B cell (primary cell): Measurements from ENCODE around the gene ZNF330. TPM values are rescaled to one million over a fixed set of nuclear protein-coding genes. Genes with fewer than 3 reads are reported as not detected.

ENCODE experiments used
- ATAC-seq: fragments of 200-7000 bp; cut with Tn5 transposase; one replicate; pipeline ENCODE4 v1.10.0; 2021; ENCODE audit warnings: low read depth, mild to moderate bottlenecking, moderate number of reproducible peaks, moderate library complexity
- CTCF ChIA-PET: fragments of 350-600 bp; sonication (Branson Sonifier 250); formaldehyde crosslinking; loops from one replicate; lab custom pipeline; 2021; ENCODE audit warnings: antibody characterized with exemption, inconsistent platforms; lab: Charles Lee
- POLR2A ChIA-PET: fragments of 350-600 bp; sonication (Branson Sonifier 250); formaldehyde crosslinking; loops from one replicate; lab custom pipeline; 2021; ENCODE audit warnings: antibody characterized with exemption; lab: Charles Lee
- DNase-seq: peaks from one replicate; pipeline ENCODE4 v3.0.0; 2013
- H2AFZ ChIP-seq: 2 replicates; pipeline ENCODE4 v1.6.1; 2012; ENCODE audit warnings: mild to moderate bottlenecking, low read depth, low read length; ENCODE audit not compliant: insufficient read depth, poor library complexity, severe bottlenecking
- H3K27ac ChIP-seq, 2 donors: 1 replicate in 1 of 2; 2 replicates in 1 of 2; pipeline ENCODE4 v1.5.1; 2012 to 2013; ENCODE audit warnings: low read length in 2 of 2, mild to moderate bottlenecking in 2 of 2, moderate library complexity in 1 of 2
- H3K27me3 ChIP-seq, 4 experiments: fragments of 200-600 bp in 1 of 4; sonication (generic) in 1 of 4; replicated peaks in 1 of 4; 1 replicate in 2 of 4; 2 replicates in 2 of 4; pipeline versions ENCODE4 v1.6.1 to v1.7.0; 2013 to 2016; ENCODE audit warnings: low read length in 3 of 4, mild to moderate bottlenecking in 2 of 4, mixed read lengths in 1 of 4, moderate library complexity in 1 of 4; ENCODE audit not compliant: insufficient read depth in 4 of 4, control insufficient read depth in 3 of 4; ENCODE audit errors: control extremely low read depth in 1 of 4
- H3K36me3 ChIP-seq, 2 experiments: replicated peaks in 1 of 2; 1 replicate in 1 of 2; 2 replicates in 1 of 2; pipeline versions ENCODE4 v1.6.1 to v1.7.1; 2013; ENCODE audit warnings: low read length in 1 of 2; ENCODE audit not compliant: insufficient read depth in 2 of 2, control insufficient read depth in 1 of 2; ENCODE audit errors: control extremely low read depth in 1 of 2, extremely low read depth in 1 of 2
- H3K4me1 ChIP-seq, 2 donors: fragments of 200-600 bp in 1 of 2; sonication (generic) in 1 of 2; 1 replicate in 1 of 2; 2 replicates in 1 of 2; pipeline versions ENCODE4 v1.5.1 to v1.6.1; 2013 to 2017; ENCODE audit warnings: low read length in 2 of 2; ENCODE audit not compliant: control insufficient read depth in 2 of 2, insufficient read depth in 2 of 2
- H3K4me2 ChIP-seq: replicated peaks from 2 replicates; pipeline ENCODE3; 2012; ENCODE audit warnings: mild to moderate bottlenecking, low read depth, low read length; ENCODE audit not compliant: poor library complexity, severe bottlenecking
- H3K4me3 ChIP-seq, 5 experiments: fragments of 200-600 bp in 1 of 5; sonication (generic) in 1 of 5; 1 replicate in 3 of 5; 2 replicates in 2 of 5; pipeline versions ENCODE4 v1.5.1 to v1.7.0; 2011 to 2016; ENCODE audit warnings: low read length in 4 of 5, mild to moderate bottlenecking in 4 of 5, low read depth in 2 of 5, control low read depth in 1 of 5, moderate library complexity in 1 of 5; ENCODE audit not compliant: insufficient read depth in 1 of 5; ENCODE audit errors: control extremely low read depth in 1 of 5, extremely low read depth in 1 of 5
- H3K79me2 ChIP-seq: fragments of 200-600 bp; sonication (generic); one replicate; pipeline ENCODE4 v1.6.0; 2016; ENCODE audit warnings: low read length; ENCODE audit not compliant: control insufficient read depth, insufficient read depth
- H3K9ac ChIP-seq: fragments of 200-600 bp; sonication (generic); 2 replicates; pipeline ENCODE4 v1.6.1; 2017; ENCODE audit warnings: mild to moderate bottlenecking, low read length, moderate library complexity
- H3K9me3 ChIP-seq, 3 donors: one replicate each; pipeline versions ENCODE4 v1.6.1 to v1.7.1; 2013; ENCODE audit warnings: low read length in 2 of 3; ENCODE audit not compliant: control insufficient read depth in 2 of 3, insufficient read depth in 1 of 3; ENCODE audit errors: control extremely low read depth in 1 of 3
- H4K20me1 ChIP-seq: 2 replicates; pipeline ENCODE4 v1.6.0; 2012; ENCODE audit warnings: mild to moderate bottlenecking, low read length; ENCODE audit not compliant: insufficient read depth, control insufficient read depth, poor library complexity, severe bottlenecking
- H3K27ac Mint-ChIP-seq: one replicate; pipeline ENCODE4 v1.8.0; 2021; ENCODE audit warnings: mixed read lengths
- H3K27me3 Mint-ChIP-seq: one replicate; pipeline ENCODE4 v1.8.0; 2021; ENCODE audit warnings: mixed read lengths
- H3K4me1 Mint-ChIP-seq: one replicate; pipeline ENCODE4 v1.8.0; 2021; ENCODE audit warnings: mixed read lengths
- H3K4me3 Mint-ChIP-seq: one replicate; pipeline ENCODE4 v1.8.0; 2021; ENCODE audit warnings: mixed read lengths
- H3K9me3 Mint-ChIP-seq: one replicate; pipeline ENCODE4 v1.8.0; 2022; ENCODE audit warnings: mixed read lengths; ENCODE audit not compliant: insufficient read depth
- EZH2 ChIP-seq: IDR thresholded peaks from 2 replicates; pipeline ENCODE4 v1.6.1; 2012; ENCODE audit warnings: borderline replicate concordance, low read depth, mild to moderate bottlenecking, moderate library complexity, low read length; ENCODE audit not compliant: insufficient read depth, poor library complexity, severe bottlenecking
- WGBS: methylation state at CpG from one replicate; pipeline ENCODE4 v1.1.5; 2013; ENCODE audit warnings: missing lambda C conversion rate; ENCODE audit not compliant: insufficient coverage; 5-methylcytosine and 5-hydroxymethylcytosine counted together
- intact Hi-C: fragments of 100-400 bp; cut with micrococcal nuclease; formaldehyde crosslinking; loops from one replicate; pipeline ENCODE4 v1.10.0; 2022
- polyA plus RNA-seq: library from polyadenylated mRNA; depleted of rRNA; stranded (reverse); fragments of >200 nt; gene quantifications from 2 replicates; pipeline ENCODE4 v1.2.3, GENCODE V29; 2012
- total RNA-seq, 2 donors: library from RNA; stranded (reverse); fragments of 120-200 nt in 1 of 2; gene quantifications; 1 replicate in 1 of 2; 2 replicates in 1 of 2; pipeline versions ENCODE4 v1.2.3 to v1.2.4, GENCODE V29; 2013 to 2022
- TF ChIP-seq, protein P1 (sequence below): fragments of 200-600 bp; IDR thresholded peaks from one replicate; pipeline ENCODE4 v1.8.0; 2022; ENCODE audit warnings: antibody characterized with exemption, mild to moderate bottlenecking

Gene ZNF330
- total and polyA plus RNA-seq, 2 donors (not counting 1 experiment from before 2014, with no cell fraction given), result 16.5 to 29.4 TPM

DNA sequence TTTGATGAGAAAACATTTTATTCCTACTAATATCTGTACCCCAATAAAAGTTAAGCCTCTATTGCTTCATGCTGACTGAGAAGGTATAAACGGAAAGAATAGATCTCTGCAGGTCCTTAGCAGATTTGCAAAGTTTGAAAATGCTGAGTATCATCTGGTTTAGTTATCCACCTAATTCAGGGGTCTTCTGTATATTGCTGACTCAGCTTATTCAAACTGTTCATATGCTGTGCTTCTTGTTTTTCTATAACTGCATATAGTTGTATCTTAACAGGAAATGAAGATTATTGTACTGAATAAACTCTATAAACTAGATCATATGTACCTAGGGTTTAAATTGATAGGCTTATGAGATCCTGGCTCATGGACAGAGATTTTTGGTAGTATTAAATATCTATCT lies 23.7 kb downstream of the ZNF330 start:
- Histone ChIP-seq H3K79me2 (no peaks in the 10 kb centered on the region), H3K4me2 (no peak overlapping the region), H3K9ac (no peak overlapping the region), H3K27me3 (no peaks in the 10 kb centered on the region), H4K20me1 (no peaks in the 10 kb centered on the region), H3K4me1 (no peaks in the 10 kb centered on the region), H3K4me3 (no peak overlapping the region), H3K36me3 (no peaks in the 10 kb centered on the region), H3K27ac (no peak overlapping the region), H2AFZ (no peak overlapping the region), H3K9me3 (no peaks in the 10 kb centered on the region)
- ChIA-PET CTCF (no interaction called here), POLR2A (no interaction called here)
- Mint-ChIP-seq H3K4me1 (no peaks in the 10 kb centered on the region), H3K4me3 (no peak overlapping the region), H3K27me3 (peaks cover 4% of the 10 kb centered on the region), H3K9me3 (no peaks in the 10 kb centered on the region), H3K27ac (no peak overlapping the region)
- no peak for ATAC-seq
- no CpG with 5 or more reads among the region's 1 CpG for WGBS
- no peak for DNase-seq
- intact Hi-C loops, result no loop called here
- no peak for TF ChIP-seq EZH2
- TF ChIP-seq, protein P1, sequence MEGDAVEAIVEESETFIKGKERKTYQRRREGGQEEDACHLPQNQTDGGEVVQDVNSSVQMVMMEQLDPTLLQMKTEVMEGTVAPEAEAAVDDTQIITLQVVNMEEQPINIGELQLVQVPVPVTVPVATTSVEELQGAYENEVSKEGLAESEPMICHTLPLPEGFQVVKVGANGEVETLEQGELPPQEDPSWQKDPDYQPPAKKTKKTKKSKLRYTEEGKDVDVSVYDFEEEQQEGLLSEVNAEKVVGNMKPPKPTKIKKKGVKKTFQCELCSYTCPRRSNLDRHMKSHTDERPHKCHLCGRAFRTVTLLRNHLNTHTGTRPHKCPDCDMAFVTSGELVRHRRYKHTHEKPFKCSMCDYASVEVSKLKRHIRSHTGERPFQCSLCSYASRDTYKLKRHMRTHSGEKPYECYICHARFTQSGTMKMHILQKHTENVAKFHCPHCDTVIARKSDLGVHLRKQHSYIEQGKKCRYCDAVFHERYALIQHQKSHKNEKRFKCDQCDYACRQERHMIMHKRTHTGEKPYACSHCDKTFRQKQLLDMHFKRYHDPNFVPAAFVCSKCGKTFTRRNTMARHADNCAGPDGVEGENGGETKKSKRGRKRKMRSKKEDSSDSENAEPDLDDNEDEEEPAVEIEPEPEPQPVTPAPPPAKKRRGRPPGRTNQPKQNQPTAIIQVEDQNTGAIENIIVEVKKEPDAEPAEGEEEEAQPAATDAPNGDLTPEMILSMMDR, result no peak

DNA sequence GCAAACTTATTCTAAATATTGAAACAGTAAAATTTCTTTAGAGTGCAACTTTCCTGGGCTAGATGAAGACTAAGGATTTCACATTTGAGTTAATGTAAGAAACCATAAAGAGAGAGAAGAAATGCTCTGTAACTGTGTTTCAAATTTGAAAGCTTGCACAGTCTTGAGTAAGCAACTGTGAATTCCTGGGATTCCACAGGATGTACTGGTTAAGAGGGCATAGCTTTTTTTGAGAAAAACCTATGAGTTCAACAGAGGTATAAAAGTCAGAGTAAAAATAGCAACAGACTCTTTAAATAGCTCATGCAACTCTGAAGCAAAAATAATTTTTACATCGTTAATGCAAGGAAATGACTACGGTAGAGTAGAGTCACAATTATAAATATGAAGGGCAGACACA lies 25.5 kb downstream of the ZNF330 start:
- H3K4me2 ChIP-seq, result no peak overlapping the region
- Mint-ChIP-seq H3K27ac (no peak overlapping the region), H3K9me3 (no peaks in the 10 kb centered on the region), H3K4me3 (no peak overlapping the region), H3K4me1 (no peaks in the 10 kb centered on the region), H3K27me3 (no peaks in the 10 kb centered on the region)
- no peak overlapping the region for H2AFZ ChIP-seq
- intact Hi-C loops, result no loop called here
- H3K9me3 ChIP-seq, result no peaks in the 10 kb centered on the region
- H4K20me1 ChIP-seq, result no peaks in the 10 kb centered on the region
- TF ChIP-seq, protein P1, result no peak
- TF ChIP-seq EZH2, result no peak
- DNase-seq (no peak), ATAC-seq (no peak)
- ChIA-PET CTCF (no interaction called here), POLR2A (no interaction called here)
- H3K4me1 ChIP-seq, result no peaks in the 10 kb centered on the region
- no peak overlapping the region for H3K4me3 ChIP-seq
- no peaks in the 10 kb centered on the region for H3K79me2 ChIP-seq
- no CpG with 5 or more reads among the region's 2 CpGs for WGBS
- H3K27me3 ChIP-seq, result no peaks in the 10 kb centered on the region
- no peak overlapping the region for H3K27ac ChIP-seq
- H3K36me3 ChIP-seq, result no peaks in the 10 kb centered on the region
- no peak overlapping the region for H3K9ac ChIP-seq
